Measurements from ENCODE around the gene MORN1.

Gene MORN1

DNA sequence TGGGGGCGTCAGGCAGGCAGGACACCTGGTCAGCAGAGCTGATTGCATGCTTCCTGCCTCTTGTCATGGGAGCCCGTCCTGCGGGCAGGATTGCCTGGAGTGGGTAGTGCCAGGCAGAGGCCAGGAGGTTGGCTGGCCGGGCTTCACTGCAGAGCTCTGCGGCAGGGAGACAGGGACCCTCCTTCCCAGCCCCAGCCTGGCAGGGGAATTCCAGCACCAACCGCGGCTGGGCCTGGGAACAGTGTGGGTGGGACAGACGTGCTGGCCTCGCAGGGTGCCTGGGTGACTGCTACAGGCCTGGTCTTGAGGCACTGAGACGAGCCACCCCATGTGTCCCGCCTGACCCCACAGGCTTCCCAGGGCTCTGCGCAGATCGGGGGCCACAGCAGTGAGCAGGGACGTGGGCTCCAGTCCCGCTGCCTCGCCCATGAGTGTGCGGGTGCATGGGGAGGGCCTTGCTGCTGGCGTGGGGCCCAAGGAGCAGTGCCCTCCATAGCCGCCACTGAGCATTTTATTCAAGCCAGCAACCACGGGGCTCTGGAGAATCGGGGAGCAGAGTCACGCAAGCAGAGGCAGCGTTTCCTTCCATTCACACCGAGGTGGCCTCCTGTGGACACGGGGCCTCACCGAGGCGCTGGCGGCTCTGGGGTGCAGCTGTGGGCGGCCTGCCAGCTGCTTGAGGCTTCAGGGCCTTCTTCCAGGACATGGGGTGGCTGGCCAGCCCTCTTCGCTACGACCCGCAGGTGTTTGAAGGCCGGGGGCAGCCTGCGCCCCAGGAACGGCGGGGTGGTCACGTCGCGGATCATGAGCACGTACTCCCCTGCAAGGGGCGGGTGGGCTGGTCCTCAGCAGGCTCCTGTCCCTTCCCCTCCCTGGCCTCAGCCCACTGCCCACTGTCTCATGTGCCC is 70.3 kb downstream of the MORN1 start:
- no peak for DNase-seq (ENCODE audit: low read depth)

DNA sequence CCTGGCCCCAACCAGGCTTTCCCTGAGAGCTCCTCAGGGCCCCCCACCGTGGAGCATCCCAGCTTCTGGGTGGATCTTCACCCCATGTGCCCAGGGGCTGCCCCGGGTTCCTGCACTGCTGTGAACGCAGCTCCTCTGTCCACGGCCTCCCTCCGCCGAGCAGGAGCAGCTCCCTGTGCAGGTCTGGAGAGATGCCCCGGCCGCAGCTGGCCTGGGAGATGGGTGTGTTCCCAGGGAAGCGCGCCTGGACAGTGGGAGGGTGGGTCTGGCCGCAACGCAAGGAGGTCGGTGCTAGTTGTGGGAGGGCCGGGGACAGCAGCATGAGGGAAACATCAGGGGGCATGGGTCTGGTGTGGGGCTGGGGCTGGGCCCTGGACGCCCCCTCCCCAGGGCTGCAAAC is 71.3 kb downstream of the MORN1 start:
- DNase-seq (ENCODE audit: low read depth) = no peak

DNA sequence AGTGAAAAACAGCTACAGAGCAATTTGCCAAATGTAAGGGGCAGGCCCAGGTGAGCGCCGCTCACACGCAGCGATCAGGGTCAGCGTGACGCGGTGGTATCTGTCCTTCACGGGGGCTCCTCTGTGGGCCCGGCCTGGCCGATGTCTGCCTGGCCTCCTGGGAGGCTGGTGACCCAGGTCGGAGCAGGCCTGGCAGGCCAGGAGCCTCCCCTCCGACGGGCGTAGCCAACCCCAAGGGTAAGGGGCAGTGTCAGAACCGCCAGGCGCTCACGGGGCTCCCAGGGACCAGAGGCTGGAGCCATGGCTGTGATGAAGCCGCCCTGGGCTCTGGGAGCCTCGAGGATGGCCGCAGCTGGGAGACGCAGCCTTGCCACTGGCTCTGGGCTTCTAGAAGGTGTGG is 72.1 kb downstream of the MORN1 start:
- DNase-seq (ENCODE audit: low read depth) = no peak

DNA sequence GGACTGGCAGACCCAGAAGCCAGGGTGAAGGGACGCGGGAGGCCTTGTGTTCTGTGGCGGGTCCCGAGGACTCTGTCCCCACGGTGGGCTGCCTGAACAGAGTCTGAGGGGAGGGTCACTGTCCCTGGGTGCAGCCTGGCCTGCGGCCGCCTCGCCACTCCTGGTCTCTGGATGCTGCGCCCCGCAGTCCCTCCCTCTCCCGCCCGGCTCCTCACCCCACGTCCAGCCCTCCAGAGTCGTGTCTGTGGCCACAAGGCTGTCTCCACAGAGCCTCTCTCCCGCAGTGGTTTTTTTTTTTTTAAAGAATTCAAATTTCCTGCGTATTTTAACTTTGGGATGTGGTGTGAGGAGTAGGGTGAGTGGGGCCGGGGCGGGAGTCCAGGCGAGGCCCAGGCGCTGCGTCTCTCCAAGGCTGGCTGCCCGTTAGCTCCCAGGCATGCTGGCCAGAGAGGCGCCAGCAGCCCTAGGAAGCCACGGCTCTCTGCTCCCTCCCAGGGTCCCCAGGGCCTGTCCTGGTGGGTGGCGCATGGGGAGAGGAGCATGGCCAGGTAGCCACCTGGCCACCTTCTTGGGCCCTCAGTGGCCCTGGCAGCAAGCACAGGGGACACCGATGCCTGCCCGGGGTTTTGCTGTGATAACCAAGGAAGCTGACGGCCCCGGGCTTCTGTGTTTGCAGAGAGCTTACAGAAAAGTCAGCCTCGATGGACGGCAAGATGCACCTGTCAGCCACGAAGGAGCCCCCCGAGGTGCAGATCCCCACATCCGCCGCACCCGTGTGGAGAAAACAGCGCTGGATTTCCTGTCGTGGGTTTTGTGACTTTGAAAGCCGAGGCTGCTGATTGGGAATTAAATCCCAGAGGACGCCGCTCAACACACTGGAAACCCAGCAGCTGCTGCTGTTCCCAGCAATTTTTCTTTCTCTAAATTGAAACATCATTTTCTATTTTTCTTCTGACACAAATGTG is 72.8 kb downstream of the MORN1 start:
- DNase-seq (ENCODE audit: low read depth) = no peak

DNA sequence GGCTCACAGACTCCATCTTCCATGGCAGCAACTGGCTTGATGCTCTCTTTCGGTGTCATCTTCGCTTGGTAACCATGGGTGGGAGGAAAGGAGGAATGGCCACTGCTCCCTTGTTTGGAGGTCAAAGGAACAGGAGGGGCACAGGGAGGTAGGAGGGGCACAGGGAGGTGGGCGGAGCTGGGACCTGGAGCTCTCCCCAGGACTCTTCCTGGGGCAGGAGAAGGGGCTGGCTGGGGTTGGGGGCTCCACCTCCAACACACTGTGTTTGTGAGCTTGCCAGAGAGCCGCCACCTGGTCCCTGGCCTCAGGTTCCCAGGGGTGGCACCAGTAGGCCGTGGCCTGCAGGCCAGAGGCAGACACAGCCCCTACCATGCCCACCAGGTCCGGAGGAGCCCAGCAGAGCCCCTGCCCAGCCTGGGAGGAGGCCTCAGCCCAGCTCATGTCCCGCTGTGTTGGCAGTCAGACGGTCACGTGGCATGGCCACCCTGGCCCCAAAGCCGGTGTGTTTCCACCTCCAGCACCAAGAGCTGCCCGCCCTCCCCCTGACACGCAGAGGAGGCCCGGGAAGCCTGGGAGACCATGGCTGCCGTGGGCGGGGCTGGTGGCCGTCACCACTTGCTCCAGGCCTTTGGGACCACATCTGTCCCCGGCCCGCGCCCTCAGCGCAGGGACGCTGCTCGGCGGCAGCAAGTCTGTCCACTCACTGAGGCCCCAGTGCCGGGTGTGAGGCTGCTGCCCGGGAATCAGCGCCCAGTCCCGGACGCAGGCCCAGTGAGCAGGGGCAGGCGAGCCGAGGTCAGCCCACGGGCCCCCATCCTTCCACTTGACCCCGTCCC is 73.9 kb downstream of the MORN1 start:
- DNase-seq (ENCODE audit: low read depth) = no peak

DNA sequence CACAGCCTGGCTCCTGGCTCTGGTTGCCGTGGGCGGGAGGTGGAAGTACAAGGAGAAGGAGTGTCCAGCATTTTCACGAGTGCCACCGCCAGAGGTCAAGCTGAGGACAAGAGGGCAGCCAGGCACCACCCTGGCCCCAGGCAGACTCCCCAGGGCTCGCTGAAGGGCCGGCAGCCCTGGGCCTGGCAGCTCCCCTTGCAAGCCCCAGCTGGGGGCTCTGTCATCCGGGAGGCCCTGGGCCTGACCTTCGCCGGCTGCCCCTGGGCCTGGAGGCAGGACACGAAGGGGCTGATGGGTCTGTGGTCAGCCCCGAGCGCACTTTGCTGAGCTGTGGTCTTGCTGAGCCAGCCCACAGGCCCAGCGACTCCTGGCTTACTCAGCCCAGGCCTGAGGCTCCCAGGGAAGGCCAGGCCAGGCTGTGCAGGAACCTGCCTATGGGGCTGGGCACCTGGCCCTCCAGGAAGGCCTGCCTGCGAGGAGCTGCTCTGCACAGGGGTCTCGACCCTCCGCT is 74.8 kb downstream of the MORN1 start:
- DNase-seq (ENCODE audit: low read depth) = peak; percentile 37

DNA sequence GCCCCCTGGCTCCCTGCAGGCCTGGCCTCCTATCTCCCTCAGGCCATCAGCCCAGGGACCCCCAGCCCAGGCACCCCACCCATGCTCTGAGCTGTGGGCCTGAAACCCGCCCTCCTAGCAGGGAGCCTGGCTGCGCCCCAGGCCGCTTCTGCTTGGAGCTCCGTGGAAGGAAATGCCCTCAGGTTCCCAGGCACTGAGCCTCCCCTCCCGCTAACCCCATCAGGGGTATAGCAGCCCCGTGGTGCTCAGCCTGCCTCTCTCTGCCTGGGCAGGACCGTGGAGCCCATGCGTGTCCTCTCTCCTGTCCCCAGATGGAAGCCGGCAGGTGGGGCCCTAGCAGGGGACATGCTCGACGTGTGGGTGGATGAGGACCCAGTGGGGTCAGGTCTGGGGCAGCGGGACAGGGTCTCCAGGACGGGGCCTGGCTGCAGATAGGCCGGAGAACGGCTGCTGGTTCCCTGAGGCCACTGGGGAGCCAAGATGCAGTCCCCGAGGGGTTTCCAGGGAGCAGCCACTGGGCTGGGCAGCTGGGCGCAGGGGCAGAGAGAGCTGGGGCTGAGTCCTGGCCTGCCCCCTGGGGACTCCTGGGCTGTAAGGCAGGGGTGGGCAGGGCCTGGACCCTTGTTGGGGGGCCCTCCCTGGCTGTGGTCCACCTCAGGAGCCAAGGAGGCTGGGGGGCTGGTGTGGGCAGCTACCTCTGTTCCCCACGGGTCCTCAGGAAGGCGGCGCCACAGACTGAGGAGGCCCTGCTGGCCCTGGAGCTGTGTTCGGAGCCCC is 75.5 kb downstream of the MORN1 start:
- no peak for DNase-seq (ENCODE audit: low read depth)

DNA sequence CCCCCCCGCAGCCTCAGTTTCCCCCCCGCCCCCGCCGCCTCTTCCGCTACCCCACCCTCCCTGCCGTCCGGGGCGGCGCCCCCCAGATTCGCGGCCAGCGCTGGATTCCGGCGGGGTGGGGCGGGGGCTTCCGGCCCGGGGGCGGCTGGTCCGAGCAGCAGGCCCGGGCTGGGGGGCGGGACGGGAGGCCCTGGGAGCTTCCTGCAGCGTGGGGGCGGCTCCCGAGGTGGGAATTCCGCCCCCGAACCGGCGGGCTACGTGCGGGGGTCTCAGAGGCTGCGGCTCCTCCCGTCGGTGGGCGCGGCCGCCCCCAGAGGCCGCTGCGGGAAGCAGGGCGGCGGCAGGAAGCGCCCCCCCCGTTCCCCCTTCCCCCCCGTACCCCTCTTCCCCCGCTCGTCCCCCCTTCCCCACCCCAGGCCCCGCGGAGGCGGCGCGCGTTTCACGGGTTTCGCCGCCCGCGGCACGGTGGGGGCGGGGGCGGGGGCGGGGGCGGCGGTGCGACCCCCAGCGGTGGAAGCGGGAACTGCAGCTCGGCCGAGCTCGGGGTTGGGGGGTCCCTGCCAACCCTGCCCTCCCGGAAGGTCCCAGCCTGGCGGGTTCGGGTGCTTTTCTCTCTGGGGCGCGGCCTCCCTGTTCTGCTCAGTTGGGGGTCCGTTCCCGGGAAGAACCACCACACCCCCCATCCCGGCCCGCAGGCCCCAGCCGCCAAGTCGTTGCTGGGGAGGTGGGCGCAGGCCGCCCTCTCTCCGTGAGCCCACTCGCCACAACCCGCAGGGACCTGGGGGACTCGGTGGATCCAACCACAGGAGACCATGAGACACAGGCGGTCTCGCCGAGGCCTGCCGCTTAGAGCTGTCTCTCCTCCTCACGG is 76.3 kb downstream of the MORN1 start:
- DNase-seq (ENCODE audit: low read depth) = no peak

DNA sequence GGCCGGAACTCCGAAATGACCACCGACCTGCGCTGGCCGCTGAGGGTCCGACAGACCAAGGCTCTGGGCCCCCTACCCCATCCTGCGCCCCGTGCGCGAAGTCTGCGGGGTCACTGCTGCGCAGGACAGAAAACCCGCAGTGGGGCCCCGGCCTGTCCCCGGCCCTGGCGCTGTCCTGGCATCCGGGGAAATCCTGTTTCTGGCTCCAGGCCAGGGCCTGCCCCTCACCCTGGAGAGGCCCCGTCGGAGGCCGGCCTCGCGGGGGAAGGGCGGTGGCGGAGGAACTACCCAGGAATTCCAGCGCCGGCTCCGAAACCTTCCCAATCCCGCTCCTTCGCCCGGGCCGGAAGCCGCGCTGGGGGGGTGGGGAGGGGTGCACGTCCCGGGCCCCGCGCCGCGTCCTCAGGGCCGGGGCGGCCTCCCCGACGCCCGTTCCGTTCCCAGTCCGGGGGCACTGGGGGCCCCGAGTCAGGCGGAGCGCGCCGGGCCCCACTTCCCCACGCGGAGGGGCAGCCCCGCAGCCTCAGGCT is 77.0 kb downstream of the MORN1 start:
- DNase-seq (ENCODE audit: low read depth) = peak; percentile 33

DNA sequence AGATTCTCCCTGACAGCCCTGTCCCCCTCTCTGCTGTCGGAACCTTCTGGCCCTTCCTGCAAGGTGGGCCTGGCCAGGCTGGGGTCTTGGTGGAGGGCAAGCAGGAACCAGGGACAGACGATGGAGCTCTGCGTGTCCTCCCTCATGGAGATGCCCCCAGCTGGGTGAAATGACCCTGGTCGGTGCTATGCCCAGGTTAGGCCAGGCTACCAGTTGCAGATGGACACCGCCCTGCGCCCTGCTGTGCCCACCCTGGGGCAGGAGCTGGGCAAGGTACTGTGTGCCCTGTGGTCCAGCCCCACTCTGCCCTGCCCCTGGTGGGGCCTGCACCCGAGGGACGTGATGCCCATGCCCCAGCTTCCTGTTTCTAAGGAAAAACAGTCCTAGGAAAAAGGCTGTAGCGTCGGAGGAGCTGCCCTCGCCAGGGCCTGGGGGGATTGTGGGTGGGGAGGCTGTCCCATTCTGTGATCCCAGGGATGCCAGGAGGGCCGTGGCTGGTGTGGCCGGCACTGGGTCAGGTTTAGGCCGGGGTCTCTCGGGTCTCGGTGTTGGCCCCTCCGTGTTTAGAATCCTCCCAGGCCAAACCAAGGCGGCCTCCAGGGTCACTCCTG is 77.6 kb downstream of the MORN1 start:
- DNase-seq (ENCODE audit: low read depth) = no peak

DNA sequence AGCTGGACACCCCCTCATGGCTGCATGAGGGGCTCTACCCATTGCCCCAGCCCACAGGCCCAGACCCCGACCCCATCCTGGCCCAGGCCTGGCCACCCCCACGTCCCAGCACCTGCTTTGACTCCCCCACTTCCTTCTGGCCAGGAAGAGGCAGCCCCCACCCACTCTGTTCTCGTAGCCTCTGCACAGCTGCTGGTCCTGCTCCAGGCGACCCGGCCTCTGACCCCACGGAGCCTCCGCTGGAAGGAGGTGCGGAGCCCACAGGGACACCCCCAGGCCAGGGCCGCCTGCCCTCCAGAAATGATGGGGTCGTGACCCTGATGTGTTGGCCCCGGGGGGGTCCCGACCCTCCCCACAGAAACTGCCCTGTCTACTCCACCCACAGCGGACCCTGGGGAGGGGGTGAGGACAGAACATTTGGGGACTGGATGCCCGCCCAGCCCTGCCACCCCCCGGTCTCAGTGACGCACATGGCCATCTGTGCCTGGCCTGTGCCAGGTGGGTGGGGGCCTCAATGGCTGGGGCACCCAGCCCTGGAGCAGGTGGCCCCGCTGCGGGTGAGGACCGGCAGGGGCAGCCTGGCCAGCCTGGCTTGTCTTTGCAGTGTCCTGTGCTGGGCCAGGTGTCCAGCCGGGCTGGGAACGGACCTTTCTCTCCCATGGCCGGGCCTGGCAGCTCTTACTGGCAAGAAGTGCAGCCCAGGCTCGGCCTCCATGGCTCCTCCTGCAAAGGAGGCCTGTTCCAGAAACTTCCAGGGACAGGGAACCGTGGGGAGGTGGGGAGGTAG is 78.6 kb downstream of the MORN1 start:
- no peak for DNase-seq (ENCODE audit: low read depth)

DNA sequence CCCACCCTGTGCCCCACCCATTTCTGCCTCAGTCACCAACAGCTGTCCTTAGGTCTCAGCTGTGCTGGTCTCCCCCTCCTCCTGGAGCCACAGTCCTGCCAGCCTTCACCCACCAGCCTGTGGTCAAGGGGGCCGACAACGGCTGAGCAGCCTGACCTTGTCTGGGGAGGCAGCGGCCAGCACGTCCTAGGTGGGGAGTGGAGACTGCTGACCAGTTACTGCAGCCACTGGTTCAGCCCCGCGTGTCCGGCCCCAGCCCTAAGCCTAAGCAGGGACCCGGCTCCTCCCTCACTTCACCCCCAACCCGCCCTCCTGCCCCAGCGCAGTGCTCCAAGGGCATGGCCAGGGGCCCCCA is 79.2 kb downstream of the MORN1 start:
- no peak for DNase-seq (ENCODE audit: low read depth)

DNA sequence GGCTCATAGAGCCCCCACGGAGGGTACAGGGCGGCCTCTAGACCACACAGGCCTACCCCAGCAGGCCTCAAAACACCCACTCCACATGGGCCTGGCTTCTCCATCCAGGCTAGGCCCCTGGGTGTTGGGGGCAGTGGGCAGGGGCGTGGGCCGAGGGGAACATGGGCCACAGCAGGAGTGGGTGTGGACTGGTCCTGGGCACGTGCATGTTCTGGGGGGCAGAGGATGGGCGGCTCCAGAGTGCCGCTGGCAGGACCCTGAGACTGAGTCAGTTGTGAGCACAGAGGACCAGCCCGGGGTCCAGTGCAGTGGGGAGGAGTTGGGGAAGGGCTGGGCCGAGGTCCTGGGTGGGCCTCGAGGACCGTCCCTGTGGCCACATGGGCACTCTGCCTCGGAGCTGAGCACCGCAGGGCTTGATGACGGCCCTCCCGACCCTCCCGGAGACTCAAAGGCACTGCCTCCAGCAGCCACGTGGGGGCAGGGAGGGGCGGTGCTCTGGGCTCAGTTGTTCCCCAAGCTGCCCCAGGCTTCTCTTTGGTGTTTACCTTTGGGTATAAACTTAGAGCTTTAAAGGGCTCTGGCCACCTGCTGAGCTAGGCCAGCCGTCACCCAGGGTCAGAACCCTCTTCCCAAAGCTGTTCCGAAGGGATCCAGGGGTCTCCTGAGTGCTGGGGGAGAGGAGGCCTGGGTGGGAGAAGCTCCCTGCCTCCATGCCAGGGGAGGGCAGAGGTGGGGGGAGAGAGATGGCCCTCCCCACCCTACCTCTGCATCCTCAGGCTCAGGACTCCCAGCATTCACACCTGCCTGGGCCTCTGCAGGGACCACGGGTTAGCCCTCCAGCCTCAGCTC is 79.9 kb downstream of the MORN1 start:
- peak; percentile 63 for DNase-seq (ENCODE audit: low read depth)

DNA sequence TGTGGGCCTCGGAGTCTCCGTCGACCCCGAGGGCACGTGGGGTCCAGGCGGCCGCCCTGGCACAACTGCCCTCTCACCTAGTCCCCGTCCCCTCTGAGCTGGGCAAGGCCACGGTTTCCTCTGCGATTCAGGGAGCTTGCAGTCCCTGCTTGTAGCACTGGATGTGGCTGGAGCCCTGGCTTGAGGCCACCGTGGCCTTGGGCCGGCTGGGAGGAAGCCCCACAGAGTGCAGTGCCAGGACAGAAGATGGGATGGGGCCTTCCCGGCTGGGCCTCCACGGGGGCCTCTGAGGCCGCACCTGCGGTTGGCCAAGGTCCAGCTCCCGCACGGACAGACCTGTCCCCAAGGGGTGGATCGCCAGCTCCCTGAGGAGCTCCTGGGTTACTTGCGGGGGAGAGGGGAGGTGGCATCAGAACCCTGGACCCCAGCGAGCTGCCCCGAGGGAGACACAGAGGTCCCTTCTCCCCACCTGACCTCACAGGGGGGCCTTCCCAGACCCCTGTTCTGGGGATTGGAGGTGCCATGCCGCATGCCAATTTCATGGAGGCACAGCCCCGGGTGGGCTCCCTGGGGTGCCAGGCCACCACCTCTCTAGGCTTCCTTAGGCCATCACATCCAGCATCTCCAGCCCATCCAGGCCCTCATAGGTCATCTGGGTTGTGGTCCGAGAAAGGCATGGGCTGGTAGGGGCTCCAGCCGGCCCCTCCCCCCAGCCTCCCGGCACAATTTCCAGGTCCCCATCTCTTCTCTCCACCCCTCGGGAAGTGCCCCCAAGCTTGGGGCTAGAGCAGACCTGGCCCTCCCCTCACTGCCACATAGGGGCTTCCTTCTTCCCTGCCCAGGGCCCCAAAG is 80.8 kb downstream of the MORN1 start:
- no peak for DNase-seq (ENCODE audit: low read depth)

DNA sequence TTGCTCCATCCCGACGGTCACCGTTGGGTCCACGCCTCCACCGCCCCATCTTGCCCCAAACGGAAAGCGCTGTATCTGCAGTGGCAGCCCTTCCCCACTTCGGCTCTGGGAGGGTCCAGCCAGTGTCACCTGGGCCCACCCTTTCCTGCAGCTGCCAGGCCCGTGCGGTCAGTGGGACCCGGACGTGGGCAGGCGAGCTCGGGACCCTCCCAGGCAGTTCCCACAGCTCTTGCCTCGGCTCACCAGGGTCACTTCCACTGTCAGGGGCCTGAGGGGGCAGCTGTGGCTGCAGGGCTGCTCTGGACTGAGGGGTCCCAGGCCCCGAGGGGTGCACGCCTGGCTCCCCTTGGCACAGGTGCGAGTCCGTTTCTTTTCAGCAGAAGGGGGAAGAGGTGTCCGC is 82.5 kb downstream of the MORN1 start:
- DNase-seq (ENCODE audit: low read depth) = no peak

DNA sequence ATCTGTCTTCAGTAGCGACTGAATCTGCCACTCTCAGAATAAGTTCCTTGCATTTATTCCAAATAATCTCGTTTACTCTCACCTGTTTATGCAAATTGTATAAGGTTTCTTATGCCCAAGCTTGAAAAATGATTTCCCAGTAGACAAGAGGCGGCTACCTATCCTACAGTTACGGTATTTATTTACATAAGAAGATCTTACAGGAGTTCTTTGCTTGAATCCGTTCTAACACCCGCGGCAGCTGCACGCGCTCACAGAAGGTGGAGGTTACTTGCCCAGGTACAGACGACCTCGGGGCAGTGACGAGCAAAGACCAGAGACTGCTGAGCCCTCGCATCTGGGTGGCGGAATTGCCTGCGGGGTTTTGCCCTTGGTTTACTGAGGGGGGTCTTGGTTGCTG is 83.4 kb downstream of the MORN1 start:
- DNase-seq (ENCODE audit: low read depth) = no peak
